LNCAP (cell line): ENCODE data around the gene LRP3.

Experiments used
- CTCF ChIP-seq: fragments of 450-650 bp; IDR thresholded peaks from 2 replicates; pipeline ENCODE4 v1.5.1; 2017; ENCODE audit warnings: mild to moderate bottlenecking

The LRP3 gene

GRCh38 chr19:33207040-33207620, 13.0 kb downstream of the LRP3 start:
- no peak for TF ChIP-seq CTCF

- no peak for TF ChIP-seq CTCF
Observed at GRCh38 chr19:33207903-33208302, 13.8 kb downstream of the LRP3 start.

GRCh38 chr19:33208371-33208895, 14.3 kb downstream of the LRP3 start:
- TF ChIP-seq CTCF = no peak

GRCh38 chr19:33208904-33209849, 15.0 kb downstream of the LRP3 start:
- no peak for TF ChIP-seq CTCF

GRCh38 chr19:33210266-33210940, 16.3 kb downstream of the LRP3 start:
- TF ChIP-seq CTCF = no peak

- TF ChIP-seq CTCF = no peak
Observed at GRCh38 chr19:33211794-33212435, 17.8 kb downstream of the LRP3 start.
